Loucy (cell line): ENCODE measurements around the gene SRPK3.
"Not testable (repeated sequence)": the region's sequence is repeated elsewhere in the genome, so short reads cannot be mapped to it uniquely, and the experiment has no call there.

Experiments used
- H2AFZ ChIP-seq: fragments of 200-600 bp; sonication (generic); 2 replicates; pipeline ENCODE4 v1.6.0; 2016; ENCODE audit warnings: antibody characterized with exemption, mild to moderate bottlenecking, low read length, moderate library complexity
- H3F3A ChIP-seq: fragments of 200-600 bp; 2 replicates; pipeline ENCODE4 v1.6.0; 2016; ENCODE audit warnings: antibody characterized with exemption, low read depth, mild to moderate bottlenecking
- H3K27me3 ChIP-seq: fragments of 200-600 bp; sonication (generic); 2 replicates; pipeline ENCODE4 v1.6.1; 2014; ENCODE audit warnings: low read length, mild to moderate bottlenecking; ENCODE audit not compliant: insufficient read depth, poor library complexity, severe bottlenecking
- H3K36me3 ChIP-seq: fragments of 200-600 bp; sonication (generic); 2 replicates; pipeline ENCODE4 v1.6.1; 2016; ENCODE audit warnings: low read length; ENCODE audit not compliant: insufficient read depth
- H3K4me1 ChIP-seq: fragments of 200-600 bp; sonication (generic); 2 replicates; pipeline ENCODE4 v1.5.1; 2014; ENCODE audit warnings: low read length, mild to moderate bottlenecking; ENCODE audit not compliant: insufficient read depth, poor library complexity, severe bottlenecking
- H3K4me2 ChIP-seq: fragments of 200-600 bp; sonication (generic); 2 replicates; pipeline ENCODE4 v1.6.0; 2014; ENCODE audit warnings: antibody characterized with exemption, low read length, low read depth, mild to moderate bottlenecking; ENCODE audit not compliant: poor library complexity, severe bottlenecking
- H3K4me3 ChIP-seq: fragments of 200-600 bp; sonication (generic); 2 replicates; pipeline ENCODE4 v1.5.1; 2014; ENCODE audit warnings: low read length, mild to moderate bottlenecking, mixed read lengths; ENCODE audit not compliant: poor library complexity, severe bottlenecking
- H3K79me2 ChIP-seq: fragments of 200-600 bp; sonication (generic); 2 replicates; pipeline ENCODE4 v1.6.1; 2014; ENCODE audit warnings: low read length; ENCODE audit not compliant: insufficient read depth
- H3K9ac ChIP-seq: fragments of 200-600 bp; sonication (generic); 2 replicates; pipeline ENCODE4 v1.6.0; 2014; ENCODE audit warnings: mild to moderate bottlenecking, low read depth, low read length, moderate library complexity; ENCODE audit not compliant: poor library complexity, severe bottlenecking
- H3K9me2 ChIP-seq: fragments of 200-600 bp; sonication (generic); replicated peaks from 2 replicates; pipeline ENCODE4 v1.6.1; 2016; ENCODE audit warnings: low read depth, low read length, mixed read lengths
- H3K9me3 ChIP-seq: fragments of 200-600 bp; sonication (generic); 2 replicates; pipeline ENCODE4 v1.6.1; 2014; ENCODE audit warnings: mild to moderate bottlenecking, antibody characterized with exemption, low read length, low read depth; ENCODE audit not compliant: insufficient read depth
- H4K20me1 ChIP-seq: fragments of 200-600 bp; sonication (generic); 2 replicates; pipeline ENCODE4 v1.6.0; 2014; ENCODE audit warnings: antibody characterized with exemption, low read length, mild to moderate bottlenecking; ENCODE audit not compliant: insufficient read depth, poor library complexity, severe bottlenecking
- EZH2phosphoT487 ChIP-seq: fragments of 200-600 bp; IDR thresholded peaks from 2 replicates; pipeline ENCODE4 v1.6.1; 2018; ENCODE audit warnings: antibody characterized with exemption, mild to moderate bottlenecking, moderate library complexity, borderline replicate concordance
- TF ChIP-seq, protein P1 (sequence below): fragments of 200-600 bp; sonication (generic); conservative IDR thresholded peaks from 2 replicates; pipeline ENCODE4 v1.5.1; 2014; ENCODE audit warnings: mild to moderate bottlenecking, antibody characterized with exemption, low read length

The SRPK3 gene

DNA sequence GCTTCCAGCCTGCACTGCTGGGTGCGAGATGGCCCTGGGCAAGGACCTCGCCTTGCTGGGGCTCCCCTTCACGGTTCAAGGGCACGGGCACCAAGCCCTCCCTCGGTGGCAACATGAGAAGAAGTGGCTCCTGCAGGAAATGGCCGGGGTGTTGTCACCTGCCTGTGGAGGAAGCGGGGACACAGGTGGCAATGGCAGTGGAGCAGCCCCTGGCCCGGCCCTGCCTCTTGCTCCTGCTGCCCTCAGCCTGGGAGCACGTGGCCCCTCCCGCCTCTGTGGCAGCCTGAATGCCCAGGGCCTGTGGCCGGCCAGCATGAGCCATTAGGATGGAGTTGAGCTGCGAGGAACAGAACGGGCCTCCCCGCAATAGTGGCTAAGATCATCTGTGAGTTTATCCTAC lies 39.4 kb upstream of the SRPK3 start:
- TF ChIP-seq EZH2phosphoT487 = no peak
- TF ChIP-seq, protein P1, sequence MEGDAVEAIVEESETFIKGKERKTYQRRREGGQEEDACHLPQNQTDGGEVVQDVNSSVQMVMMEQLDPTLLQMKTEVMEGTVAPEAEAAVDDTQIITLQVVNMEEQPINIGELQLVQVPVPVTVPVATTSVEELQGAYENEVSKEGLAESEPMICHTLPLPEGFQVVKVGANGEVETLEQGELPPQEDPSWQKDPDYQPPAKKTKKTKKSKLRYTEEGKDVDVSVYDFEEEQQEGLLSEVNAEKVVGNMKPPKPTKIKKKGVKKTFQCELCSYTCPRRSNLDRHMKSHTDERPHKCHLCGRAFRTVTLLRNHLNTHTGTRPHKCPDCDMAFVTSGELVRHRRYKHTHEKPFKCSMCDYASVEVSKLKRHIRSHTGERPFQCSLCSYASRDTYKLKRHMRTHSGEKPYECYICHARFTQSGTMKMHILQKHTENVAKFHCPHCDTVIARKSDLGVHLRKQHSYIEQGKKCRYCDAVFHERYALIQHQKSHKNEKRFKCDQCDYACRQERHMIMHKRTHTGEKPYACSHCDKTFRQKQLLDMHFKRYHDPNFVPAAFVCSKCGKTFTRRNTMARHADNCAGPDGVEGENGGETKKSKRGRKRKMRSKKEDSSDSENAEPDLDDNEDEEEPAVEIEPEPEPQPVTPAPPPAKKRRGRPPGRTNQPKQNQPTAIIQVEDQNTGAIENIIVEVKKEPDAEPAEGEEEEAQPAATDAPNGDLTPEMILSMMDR = no peak
- H3K4me2 ChIP-seq = no peak overlapping the region
- no peaks in the 10 kb centered on the region for H3K9me3 ChIP-seq
- no peak overlapping the region for H3K9ac ChIP-seq
- H3K27me3 ChIP-seq = no peaks in the 10 kb centered on the region
- no peaks in the 10 kb centered on the region for H3K79me2 ChIP-seq
- H4K20me1 ChIP-seq = no peaks in the 10 kb centered on the region
- peaks cover 5% of the 10 kb centered on the region for H3K4me1 ChIP-seq
- no peak overlapping the region for H2AFZ ChIP-seq
- no peaks in the 10 kb centered on the region for H3K9me2 ChIP-seq
- no peaks in the 10 kb centered on the region for H3F3A ChIP-seq
- H3K36me3 ChIP-seq = no peaks in the 10 kb centered on the region
- no peak overlapping the region for H3K4me3 ChIP-seq

DNA sequence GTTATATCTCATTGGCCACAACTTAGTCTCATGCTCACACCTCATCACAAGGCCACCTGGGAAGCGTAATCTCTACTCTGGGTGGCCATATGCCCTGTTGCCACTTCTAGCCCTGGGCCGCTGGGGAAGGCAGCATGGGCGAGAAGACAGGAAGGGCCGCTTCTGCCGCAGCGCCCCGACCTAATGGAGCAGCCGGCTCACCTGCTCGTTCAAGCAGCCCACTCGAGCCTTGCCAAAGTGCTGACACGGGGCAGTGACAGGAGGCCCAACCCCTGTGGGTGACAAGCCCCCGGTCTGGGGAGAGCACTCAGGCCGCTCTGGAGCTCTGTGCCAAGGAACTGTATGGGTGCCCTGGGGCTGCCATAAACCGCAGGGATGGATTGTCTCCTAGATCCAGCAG lies 38.7 kb upstream of the SRPK3 start:
- not testable (repeated sequence) for H3K9me3 ChIP-seq, H3K4me3 ChIP-seq, H3K36me3 ChIP-seq, H3K79me2 ChIP-seq, H3K4me1 ChIP-seq, H4K20me1 ChIP-seq, H3K9ac ChIP-seq, H2AFZ ChIP-seq, H3F3A ChIP-seq, H3K27me3 ChIP-seq, H3K4me2 ChIP-seq, H3K9me2 ChIP-seq

DNA sequence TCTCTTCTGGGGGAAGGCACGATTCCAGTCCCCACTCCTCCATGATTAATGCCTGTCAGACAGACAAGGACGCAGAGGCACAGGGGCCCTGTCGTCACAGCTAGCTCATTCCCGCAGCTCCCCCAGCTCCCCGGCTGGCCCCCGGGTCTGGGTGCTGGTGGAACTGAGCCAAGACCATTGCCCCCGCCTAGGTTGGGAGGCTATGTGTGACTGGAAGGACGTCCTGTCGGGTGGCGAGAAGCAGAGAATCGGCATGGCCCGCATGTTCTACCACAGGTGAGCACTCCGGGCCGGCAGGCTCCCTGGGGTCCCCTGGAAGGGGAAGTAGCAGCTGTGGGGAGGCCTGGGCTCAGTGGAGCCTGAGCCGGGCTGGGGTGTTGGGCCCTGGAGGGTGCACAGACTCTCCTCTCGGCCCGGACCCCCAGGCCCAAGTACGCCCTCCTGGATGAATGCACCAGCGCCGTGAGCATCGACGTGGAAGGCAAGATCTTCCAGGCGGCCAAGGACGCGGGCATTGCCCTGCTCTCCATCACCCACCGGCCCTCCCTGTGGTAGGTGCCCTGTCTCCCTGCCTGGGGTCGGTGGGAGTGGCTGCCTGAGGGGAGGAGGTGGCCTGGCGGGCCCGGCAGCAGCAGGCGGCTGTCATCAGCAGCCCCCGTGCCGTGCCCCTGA lies 37.9 kb upstream of the SRPK3 start:
- H2AFZ ChIP-seq, H3K4me1 ChIP-seq, H3F3A ChIP-seq, H3K79me2 ChIP-seq, H3K9me2 ChIP-seq, H3K4me2 ChIP-seq, H3K4me3 ChIP-seq, H3K9me3 ChIP-seq, H3K27me3 ChIP-seq, H3K9ac ChIP-seq, H4K20me1 ChIP-seq, H3K36me3 ChIP-seq: not testable (repeated sequence)

DNA sequence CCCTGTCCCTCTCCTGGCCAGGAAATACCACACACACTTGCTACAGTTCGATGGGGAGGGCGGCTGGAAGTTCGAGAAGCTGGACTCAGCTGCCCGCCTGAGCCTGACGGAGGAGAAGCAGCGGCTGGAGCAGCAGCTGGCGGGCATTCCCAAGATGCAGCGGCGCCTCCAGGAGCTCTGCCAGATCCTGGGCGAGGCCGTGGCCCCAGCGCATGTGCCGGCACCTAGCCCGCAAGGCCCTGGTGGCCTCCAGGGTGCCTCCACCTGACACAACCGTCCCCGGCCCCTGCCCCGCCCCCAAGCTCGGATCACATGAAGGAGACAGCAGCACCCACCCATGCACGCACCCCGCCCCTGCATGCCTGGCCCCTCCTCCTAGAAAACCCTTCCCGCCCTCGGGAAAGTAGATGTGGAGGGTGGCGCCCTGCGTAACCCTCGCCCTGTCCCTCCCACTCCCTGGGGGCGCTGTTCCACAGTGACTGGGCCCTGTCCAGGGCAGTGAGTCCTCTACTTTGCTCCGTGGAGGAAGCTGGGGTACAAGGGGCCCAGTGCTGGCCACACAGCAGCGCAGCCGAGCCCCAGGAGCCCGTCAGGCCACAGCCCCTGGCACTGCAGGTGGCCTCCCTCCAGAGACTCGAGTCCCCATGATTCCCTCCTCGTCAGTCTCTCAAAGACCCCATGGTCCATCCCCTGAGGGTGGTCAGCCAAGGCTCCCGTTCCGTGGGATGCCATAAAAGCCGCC lies 37.2 kb upstream of the SRPK3 start:
- not testable (repeated sequence) for H3K4me2 ChIP-seq, H2AFZ ChIP-seq

More for the DNA sequence above, 37.2 kb upstream of the SRPK3 start:
- not testable (repeated sequence) for H3K27me3 ChIP-seq, H3K79me2 ChIP-seq, H3F3A ChIP-seq, H3K4me1 ChIP-seq, H3K36me3 ChIP-seq, H3K4me3 ChIP-seq, H3K9me2 ChIP-seq, H3K9me3 ChIP-seq, H4K20me1 ChIP-seq, H3K9ac ChIP-seq
